K562 (cell line): Measurements from ENCODE around the gene TNIK. TPM values are rescaled to one million over a fixed set of nuclear protein-coding genes. Genes with fewer than 3 reads are reported as not detected.

Experiments
- ATAC-seq: fragments of 200-7000 bp; cut with Tn5 transposase; 3 replicates; pipeline ENCODE4 v1.9.1; 2020; ENCODE audit warnings: moderate library complexity
- BruUV-seq: library from RNA; stranded (reverse); fragments of 400-500 nt; replicated peaks from 2 replicates; lab custom pipeline; 2021; lab: Mats Ljungman, UMichigan
- CTCF ChIA-PET: fragments of 300-600 bp; formaldehyde crosslinking; extraction: SDS; loops from one replicate; lab custom pipeline; 2021; ENCODE audit warnings: low intra/inter-chr PET ratio; lab: Yijun Ruan, JAX
- POLR2A ChIA-PET: fragments of 300-600, 350-650 bp; sonication (Branson Sonifier 250); formaldehyde crosslinking; extraction: SDS; loops from one replicate; lab custom pipeline; 2021; ENCODE audit warnings: antibody characterized with exemption, inconsistent platforms; lab: Yijun Ruan, JAX
- DNase-seq, 4 experiments: peaks; one replicate each; pipeline versions ENCODE4 v3.0.0 to v3.0.0-alpha.2; 2011 to 2018; ENCODE audit warnings: low spot score in 3 of 4, mixed read lengths in 3 of 4; ENCODE audit errors: extremely low read depth in 1 of 4
- FAIRE-seq: peaks from 2 replicates; lab custom pipeline; 2011; peaks lifted over from hg19 to GRCh38; lab: Jason Lieb, UNC
- H2AFZ ChIP-seq: 2 replicates; pipeline ENCODE4 v1.6.0; 2011; ENCODE audit warnings: low read depth, low read length, control low read depth, inconsistent platforms
- H3K27ac ChIP-seq: fragments of 200-600 bp; 3 replicates; pipeline ENCODE4 v1.8.0; 2011; ENCODE audit warnings: low read depth, mild to moderate bottlenecking, control low read depth, inconsistent platforms, low read length, moderate library complexity, mixed read lengths; ENCODE audit errors: extremely low read depth
- H3K27me3 ChIP-seq, 2 experiments: fragments of 300-600 bp in 1 of 2; 2 replicates in 1 of 2; 3 replicates in 1 of 2; pipeline versions ENCODE4 v1.6.0 to v1.8.0; 2011; ENCODE audit warnings: inconsistent platforms in 2 of 2, low read length in 2 of 2, mild to moderate bottlenecking in 1 of 2, mixed read lengths in 1 of 2, moderate library complexity in 1 of 2; ENCODE audit not compliant: control insufficient read depth in 2 of 2, insufficient read depth in 2 of 2
- H3K36me3 ChIP-seq: fragments of 300-600 bp; 3 replicates; pipeline ENCODE4 v1.8.0; 2011; ENCODE audit warnings: mild to moderate bottlenecking, low read length, inconsistent platforms; ENCODE audit not compliant: control insufficient read depth, insufficient read depth
- H3K4me1 ChIP-seq, 2 experiments: fragments of 200-600 bp in 1 of 2; replicated peaks in 1 of 2; 2 replicates in 1 of 2; 3 replicates in 1 of 2; pipeline versions ENCODE4 v1.5.1 to v1.8.0; 2011; ENCODE audit warnings: inconsistent platforms in 2 of 2, low read length in 2 of 2, mild to moderate bottlenecking in 1 of 2, mixed read lengths in 1 of 2, moderate library complexity in 1 of 2; ENCODE audit not compliant: control insufficient read depth in 2 of 2, insufficient read depth in 2 of 2
- H3K4me2 ChIP-seq: 2 replicates; pipeline ENCODE4 v1.6.1; 2011; ENCODE audit warnings: low read length, control low read depth, inconsistent platforms, mixed read lengths; ENCODE audit not compliant: insufficient read depth
- H3K4me3 ChIP-seq: fragments of 200-600 bp; sonication (generic), shearing (Covaris generic); 2 replicates; pipeline ENCODE4 v1.5.1; 2016; ENCODE audit warnings: control low read depth, inconsistent platforms
- H3K79me2 ChIP-seq: fragments of 200-600 bp; 3 replicates; pipeline ENCODE4 v1.8.0; 2011; ENCODE audit warnings: low read length, inconsistent platforms; ENCODE audit not compliant: control insufficient read depth, insufficient read depth
- H3K9ac ChIP-seq, 2 experiments: 2 replicates each; pipeline versions ENCODE4 v1.6.0 to v1.6.1; 2011; ENCODE audit warnings: low read depth in 2 of 2, low read length in 2 of 2, control low read depth in 1 of 2, inconsistent platforms in 1 of 2, mild to moderate bottlenecking in 1 of 2, mixed read lengths in 1 of 2; ENCODE audit not compliant: insufficient read depth in 1 of 2
- H3K9me1 ChIP-seq: one replicate; pipeline ENCODE4 v1.6.0; 2011; ENCODE audit warnings: inconsistent platforms, mild to moderate bottlenecking, low read length, moderate library complexity; ENCODE audit not compliant: control insufficient read depth, insufficient read depth
- H3K9me3 ChIP-seq: replicated peaks from 2 replicates; pipeline ENCODE4 v1.5.1; 2011; ENCODE audit warnings: low read depth, low read length, inconsistent platforms; ENCODE audit not compliant: control insufficient read depth, insufficient read depth
- H4K20me1 ChIP-seq: replicated peaks from 2 replicates; pipeline ENCODE4 v1.6.1; 2011; ENCODE audit warnings: low read length, inconsistent platforms, mixed read lengths; ENCODE audit not compliant: control insufficient read depth, insufficient read depth
- CEBPG ChIP-seq, 3 experiments: fragments of 200-800 bp in 1 of 3; sonication (Bioruptor generic) in 1 of 3; sonication (generic) in 1 of 3; formaldehyde crosslinking in 1 of 3; IDR thresholded peaks in 2 of 3; conservative IDR thresholded peaks in 1 of 3; 2 replicates each; pipeline versions ENCODE4 v1.6.1 to v1.8.0; 2016 to 2022; ENCODE audit warnings: missing compliant biosample characterization in 2 of 3, missing genetic modification characterization in 2 of 3, mild to moderate bottlenecking in 1 of 3, missing genetic modification reagents in 1 of 3
- CREM ChIP-seq: IDR thresholded peaks from 2 replicates; pipeline ENCODE4 v1.6.1; 2014; ENCODE audit warnings: antibody characterized with exemption, low read depth
- EP400 ChIP-seq: fragments of 450-650 bp; IDR thresholded peaks from 2 replicates; pipeline ENCODE4 v1.6.1; 2017; ENCODE audit warnings: antibody characterized with exemption, mild to moderate bottlenecking, moderate library complexity
- JUN ChIP-seq, 2 experiments: sonication (generic) in 1 of 2; formaldehyde crosslinking in 1 of 2; IDR thresholded peaks; 2 replicates each; pipeline versions ENCODE4 v1.6.1 to v1.8.0; 2012 to 2022; ENCODE audit warnings: borderline replicate concordance in 2 of 2, mild to moderate bottlenecking in 2 of 2, improper control_type of control experiment in 1 of 2, low read depth in 1 of 2, low read length in 1 of 2, missing genetic modification reagents in 1 of 2
- NONO ChIP-seq, 2 experiments: fragments of 200-400 bp in 1 of 2; fragments of 450-650 bp in 1 of 2; formaldehyde crosslinking in 1 of 2; IDR thresholded peaks; 2 replicates each; pipeline ENCODE4 v1.6.1; 2017; ENCODE audit warnings: low read depth in 2 of 2, mild to moderate bottlenecking in 2 of 2, moderate library complexity in 2 of 2, low read length in 1 of 2
- SAFB2 ChIP-seq: fragments of 200-400 bp; formaldehyde crosslinking; IDR thresholded peaks from 2 replicates; pipeline ENCODE4 v1.6.1; 2018; ENCODE audit warnings: borderline replicate concordance, low read length, low read depth, moderate library complexity; ENCODE audit not compliant: severe bottlenecking
- ZC3H8 ChIP-seq: fragments of 450-650 bp; IDR thresholded peaks from 2 replicates; pipeline ENCODE4 v1.6.1; 2017
- ZFPM2 ChIP-seq: fragments of 250-450 bp; sonication (Bioruptor Pico); IDR thresholded peaks from 2 replicates; pipeline ENCODE4 v1.5.1; 2022; ENCODE audit warnings: mild to moderate bottlenecking
- ZNF146 ChIP-seq: IDR thresholded peaks from one replicate; pipeline ENCODE4 v1.6.1; 2018; ENCODE audit warnings: missing compliant biosample characterization; ENCODE audit not compliant: unreplicated experiment
- ZNF668 ChIP-seq: fragments of 250-450 bp; sonication (Bioruptor Pico); IDR thresholded peaks from 2 replicates; pipeline ENCODE4 v1.8.0; 2022; ENCODE audit warnings: mild to moderate bottlenecking, inconsistent platforms
- WGBS: fragments of 100-300 bp; shearing (Covaris generic); methylation state at CpG from one replicate; pipeline ENCODE4 v1.1.6; 2016; ENCODE audit warnings: low coverage, mixed read lengths; ENCODE audit not compliant: insufficient coverage; ENCODE audit errors: missing lambda C conversion rate; 5-methylcytosine and 5-hydroxymethylcytosine counted together
- in situ Hi-C: fragments of 300-500 bp; cut with MboI; formaldehyde crosslinking; loops from 4 replicates; pipeline ENCODE4 v1.15.0; 2018; ENCODE audit warnings: inconsistent platforms, mixed read lengths
- intact Hi-C: fragments of 100-400 bp; cut with micrococcal nuclease; formaldehyde crosslinking; loops from 2 replicates; pipeline ENCODE4 v1.14.2; 2022
- polyA plus RNA-seq, 8 experiments: library from polyadenylated mRNA; depleted of rRNA in 4 of 8; stranded (reverse) in 5 of 8; unstranded in 3 of 8; fragments of >200 nt; fragmentation: Nextera tagmentation in 2 of 8; fragmentation: Illumina TruSeq in 1 of 8; extraction: Ambion mirVana in 2 of 8; extraction: Trizol in 1 of 8; gene quantifications; 2 replicates each; pipeline versions ENCODE4 v1.2.1 to v1.2.3, GENCODE V29; 2011 to 2014; ENCODE audit warnings: inconsistent platforms in 1 of 8, missing spikeins in 1 of 8
- total RNA-seq, 7 experiments: library from RNA; depleted of rRNA in 6 of 7; stranded (reverse); fragments of >200 nt in 6 of 7; fragmentation: Illumina TruSeq in 2 of 7; extraction: Trizol in 2 of 7; gene quantifications; 2 replicates each; pipeline versions ENCODE4 v1.2.1 to v1.2.3, GENCODE V29; 2011 to 2021; ENCODE audit warnings: low replicate concordance in 1 of 7
- TF ChIP-seq, protein P1 (sequence below): sonication (generic); formaldehyde crosslinking; IDR thresholded peaks from 2 replicates; pipeline ENCODE4 v1.8.0; 2022; ENCODE audit warnings: missing genetic modification reagents, mild to moderate bottlenecking, moderate library complexity, borderline replicate concordance
- TF ChIP-seq, protein P2 (sequence below): fragments of 450-650 bp; formaldehyde crosslinking; conservative IDR thresholded peaks from 2 replicates; pipeline ENCODE4 v1.4.0; 2022; ENCODE audit warnings: mild to moderate bottlenecking, missing genetic modification characterization

TNIK gene
- total and polyA plus RNA-seq, 9 of the 15 experiments (the other 6 are each of a cell fraction or from before 2014, with no cell fraction given), result 6.6 to 39.0 (median 24.7) TPM

DNA sequence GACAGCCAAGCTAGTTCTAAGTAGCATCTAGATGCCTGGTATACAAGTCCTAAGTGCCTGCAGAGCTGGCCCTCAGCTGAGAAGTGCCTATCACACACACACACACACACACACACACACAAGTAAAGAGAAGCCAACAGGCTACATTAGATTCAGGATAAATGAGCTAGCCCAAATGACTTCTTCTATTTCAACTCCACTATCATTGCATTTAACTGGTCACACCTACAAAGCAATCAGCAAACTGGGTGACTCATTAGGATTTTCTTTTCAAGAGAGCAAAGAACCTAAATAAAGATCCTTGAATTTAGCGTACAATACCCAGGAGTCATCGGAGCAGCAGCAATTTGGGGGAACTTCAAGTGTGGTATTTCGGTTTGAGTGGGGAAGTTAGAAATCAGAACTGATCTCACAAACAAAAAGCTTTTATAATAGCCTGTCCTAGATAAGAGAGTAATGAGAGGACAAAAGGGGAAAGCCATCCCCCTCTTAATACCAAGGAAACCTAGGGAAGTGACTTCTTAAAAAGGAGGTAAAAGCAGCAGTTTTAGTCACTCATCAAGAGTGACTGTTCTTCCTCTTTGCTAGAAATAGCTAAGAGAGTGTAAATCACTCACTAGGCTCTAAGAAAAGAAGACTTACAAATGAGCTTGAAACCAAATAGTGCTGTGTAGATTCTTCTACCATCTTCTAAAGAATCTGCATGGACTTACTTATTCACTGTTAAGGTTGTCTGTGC lies 112.7 kb downstream of the TNIK start (continued):
- TF ChIP-seq JUN (IDR thresholded peaks at IDR 0.05; ENCODE audit: borderline replicate concordance, low read depth, low read length), result 0 out of 2 replicates have a peak, but pooled peaks have one; percentile 32
- TF ChIP-seq JUN (CRISPR knock-in tag; IDR thresholded peaks at IDR 0.05; ENCODE audit: borderline replicate concordance), result no peak
- no peak for TF ChIP-seq CEBPG (CRISPR knock-in tag; IDR thresholded peaks at IDR 0.05)
- 0 out of 4 replicates have a peak, but pooled peaks have one; percentile 17 to 59 for TF ChIP-seq CEBPG (tag; conservative IDR thresholded peaks at IDR 0.05 in 1 of 2, IDR thresholded peaks at IDR 0.05 in 1 of 2)
- TF ChIP-seq ZNF146 (CRISPR knock-in tag), result no peak
- no peak for TF ChIP-seq ZNF668 (CRISPR knock-in tag)
- TF ChIP-seq, all 486 proteins: peak for 24

- Histone ChIP-seq H3K36me3 (no peaks in the 10 kb centered on the region; the same call in 2 of the 3 replicates), H4K20me1 (peaks cover 3% of the 10 kb centered on the region), H3K9me3 (no peaks in the 10 kb centered on the region), H3K9ac (no peak overlapping the region), H3K27ac (peak overlapping the region; percentile 56; the same call in 2 of the 3 replicates), H3K4me2 (peak overlapping the region; percentile 33; the same call in 1 of the 2 replicates), H3K4me1 (peaks cover 6 to 18% of the 10 kb centered on the region in 2 experiments), H3K27me3 (no peaks in the 10 kb centered on the region), H3K4me3 (no peak overlapping the region), H3K79me2 (peaks cover 20% of the 10 kb centered on the region), H3K9me1 (no peaks in the 10 kb centered on the region), H2AFZ (no peak overlapping the region)
- no TSS peak for BruUV-seq
- POLR2A ChIA-PET, result interaction anchor here (1.3 to 1.4 kb wide), 2 partner anchors 14 to 32 kb away, joined by 3 to 5 read pairs; no protein-coding TSS in a partner anchor
- FAIRE-seq (no peak), DNase-seq (peak in 1 of 4 experiments; percentile 30), ATAC-seq (peak; percentile 50; the same call in 2 of the 3 replicates)
- in situ Hi-C loops, result no loop called here
- intact Hi-C loops, result no loop called here
- WGBS, result 72% methylated on average over 3 of the region's 3 CpGs
- CTCF ChIA-PET, result no interaction called here
- TF ChIP-seq, protein P1, sequence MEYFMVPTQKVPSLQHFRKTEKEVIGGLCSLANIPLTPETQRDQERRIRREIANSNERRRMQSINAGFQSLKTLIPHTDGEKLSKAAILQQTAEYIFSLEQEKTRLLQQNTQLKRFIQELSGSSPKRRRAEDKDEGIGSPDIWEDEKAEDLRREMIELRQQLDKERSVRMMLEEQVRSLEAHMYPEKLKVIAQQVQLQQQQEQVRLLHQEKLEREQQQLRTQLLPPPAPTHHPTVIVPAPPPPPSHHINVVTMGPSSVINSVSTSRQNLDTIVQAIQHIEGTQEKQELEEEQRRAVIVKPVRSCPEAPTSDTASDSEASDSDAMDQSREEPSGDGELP (CRISPR knock-in tag), result peak; percentile 58; the same call in 1 of the 2 replicates
- TF ChIP-seq EP400, result no peak
- TF ChIP-seq ZC3H8, result no peak
- no peak for TF ChIP-seq ZFPM2 (CRISPR knock-in tag)
- TF ChIP-seq, protein P2, sequence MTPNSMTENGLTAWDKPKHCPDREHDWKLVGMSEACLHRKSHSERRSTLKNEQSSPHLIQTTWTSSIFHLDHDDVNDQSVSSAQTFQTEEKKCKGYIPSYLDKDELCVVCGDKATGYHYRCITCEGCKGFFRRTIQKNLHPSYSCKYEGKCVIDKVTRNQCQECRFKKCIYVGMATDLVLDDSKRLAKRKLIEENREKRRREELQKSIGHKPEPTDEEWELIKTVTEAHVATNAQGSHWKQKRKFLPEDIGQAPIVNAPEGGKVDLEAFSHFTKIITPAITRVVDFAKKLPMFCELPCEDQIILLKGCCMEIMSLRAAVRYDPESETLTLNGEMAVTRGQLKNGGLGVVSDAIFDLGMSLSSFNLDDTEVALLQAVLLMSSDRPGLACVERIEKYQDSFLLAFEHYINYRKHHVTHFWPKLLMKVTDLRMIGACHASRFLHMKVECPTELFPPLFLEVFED (CRISPR knock-in tag), result no peak
- no peak for TF ChIP-seq NONO (IDR thresholded peaks at IDR 0.05; ENCODE audit: low read depth in 2 of 2, low read length in 1 of 2)
- TF ChIP-seq SAFB2, result no peak
- TF ChIP-seq CREM, result peak; percentile 79
Measured at GRCh38 chr3:171346582-171347300, 113.5 kb downstream of the TNIK start.
